Liver (tissue), 10 donors: ENCODE results near the gene B3GNT3. TPM values are rescaled to one million over a fixed set of nuclear protein-coding genes. Genes with fewer than 3 reads are reported as not detected.

ENCODE experiments used
- DNase-seq: peaks from one replicate; pipeline ENCODE4 v3.0.0-alpha.2; 2017; ENCODE audit warnings: low spot score
- H3K27ac ChIP-seq, 2 donors: one replicate each; pipeline ENCODE4 v1.7.0; 2013; ENCODE audit warnings: inconsistent platforms in 2 of 2, low read length in 2 of 2, control low read depth in 1 of 2, low read depth in 1 of 2, mild to moderate bottlenecking in 1 of 2
- H3K27me3 ChIP-seq, 4 donors: one replicate each; pipeline versions ENCODE4 v1.6.1 to v1.7.0; 2013; ENCODE audit warnings: low read length in 3 of 4, inconsistent platforms in 1 of 4, mild to moderate bottlenecking in 1 of 4, moderate library complexity in 1 of 4; ENCODE audit not compliant: control insufficient read depth in 4 of 4, insufficient read depth in 4 of 4
- H3K36me3 ChIP-seq, 4 donors: one replicate each; pipeline versions ENCODE4 v1.6.1 to v1.7.0; 2013; ENCODE audit warnings: low read length in 3 of 4, mild to moderate bottlenecking in 3 of 4, low read depth in 1 of 4, moderate library complexity in 1 of 4; ENCODE audit not compliant: control insufficient read depth in 4 of 4, insufficient read depth in 3 of 4
- H3K4me1 ChIP-seq, 4 donors: one replicate each; pipeline versions ENCODE4 v1.6.1 to v1.7.0; 2013; ENCODE audit warnings: low read length in 3 of 4, mild to moderate bottlenecking in 3 of 4, moderate library complexity in 1 of 4; ENCODE audit not compliant: control insufficient read depth in 4 of 4, insufficient read depth in 4 of 4
- H3K4me3 ChIP-seq, 3 donors: one replicate each; pipeline versions ENCODE4 v1.6.1 to v1.7.0; 2013; ENCODE audit warnings: low read length in 3 of 3, control low read depth in 1 of 3, low read depth in 1 of 3, mild to moderate bottlenecking in 1 of 3
- H3K9ac ChIP-seq, 2 donors: one replicate each; pipeline ENCODE4 v1.7.0; 2013; ENCODE audit warnings: low read length in 2 of 2, mild to moderate bottlenecking in 2 of 2, moderate library complexity in 2 of 2, control low read depth in 1 of 2, low read depth in 1 of 2
- H3K9me3 ChIP-seq, 4 donors: one replicate each; pipeline versions ENCODE4 v1.6.1 to v1.7.0; 2013; ENCODE audit warnings: low read length in 3 of 4; ENCODE audit not compliant: control insufficient read depth in 4 of 4
- CTCF ChIP-seq: fragments of 150-350 bp; IDR thresholded peaks from 2 replicates; pipeline ENCODE4 v1.5.1; 2017; ENCODE audit warnings: improper control_type of control experiment, low read depth, low read length; ENCODE audit not compliant: missing input control
- GABPA ChIP-seq, 2 donors: IDR thresholded peaks in 1 of 2; conservative IDR thresholded peaks in 1 of 2; 2 replicates each; pipeline ENCODE4 v1.6.1; 2016; ENCODE audit warnings: antibody characterized with exemption in 2 of 2, mild to moderate bottlenecking in 1 of 2, moderate library complexity in 1 of 2
- JUND ChIP-seq, 2 donors: IDR thresholded peaks; 2 replicates each; pipeline ENCODE4 v1.6.1; 2016; ENCODE audit warnings: antibody characterized with exemption in 2 of 2
- MAX ChIP-seq: IDR thresholded peaks from 2 replicates; pipeline ENCODE4 v1.6.1; 2016; ENCODE audit warnings: antibody characterized with exemption
- RAD21 ChIP-seq, 2 donors: IDR thresholded peaks; 2 replicates each; pipeline ENCODE4 v1.6.1; 2016; ENCODE audit warnings: antibody characterized with exemption in 2 of 2, mild to moderate bottlenecking in 2 of 2
- RXRA ChIP-seq, 2 donors: IDR thresholded peaks; 2 replicates each; pipeline ENCODE4 v1.6.1; 2017 to 2018; ENCODE audit warnings: antibody characterized with exemption in 2 of 2, mild to moderate bottlenecking in 1 of 2
- SP1 ChIP-seq: IDR thresholded peaks from 2 replicates; pipeline ENCODE4 v1.6.1; 2018; ENCODE audit warnings: antibody characterized with exemption, mild to moderate bottlenecking
- TAF1 ChIP-seq: conservative IDR thresholded peaks from 2 replicates; pipeline ENCODE4 v1.6.1; 2016; ENCODE audit warnings: antibody characterized with exemption, mild to moderate bottlenecking
- WGBS: extraction: QIAGEN DNeasy Blood & Tissue Kit; methylation state at CpG from one replicate; pipeline ENCODE4 v1.1.7; 2013; 5-methylcytosine and 5-hydroxymethylcytosine counted together
- polyA plus RNA-seq, 2 donors: library from polyadenylated mRNA; stranded (reverse) in 1 of 2; unstranded in 1 of 2; fragments of 200-250 nt in 1 of 2; fragments of >200 nt in 1 of 2; fragmentation: Nextera tagmentation in 1 of 2; extraction: Ambion mirVana in 1 of 2; gene quantifications; one replicate each; pipeline versions ENCODE4 v1.2.1 to v1.2.3, GENCODE V29; 2013 to 2015
- small RNA-seq: library from RNA; depleted of rRNA; stranded (forward); fragments of <200 nt; gene quantifications from one replicate; pipeline ENCODE3, GENCODE V24; 2014
- total RNA-seq, 2 donors: library from RNA; depleted of rRNA; stranded (reverse); fragments of >200 nt; gene quantifications; one replicate each; pipeline ENCODE4 v1.2.3, GENCODE V29; 2014
- donor health status: healthy.
- donor health status: healthy.
- donor health status: healthy.
- donor health status: healthy.
- donor health status: healthy.

B3GNT3 gene
- total and polyA plus RNA-seq, 4 donors: 0.14 to 2.1 (median 1.1) TPM

GRCh38 chr19:17861542-17862402 is 66.8 kb downstream of the B3GNT3 start (continued):
- TF ChIP-seq CTCF: no peak

GRCh38 chr19:17862711-17863519 is 68.0 kb downstream of the B3GNT3 start:
- Histone ChIP-seq H3K27me3 (no peaks in the 10 kb centered on the region), H3K9ac (no peak overlapping the region), H3K9me3 (no peaks in the 10 kb centered on the region), H3K36me3 (peaks cover 17 to 31% (median 25%) of the 10 kb centered on the region in 4 donors), H3K4me1 (peaks cover 3 to 18% (median 13%) of the 10 kb centered on the region in 4 donors), H3K4me3 (no peak overlapping the region), H3K27ac (no peak overlapping the region)
- no peak for DNase-seq
- TF ChIP-seq GABPA (IDR thresholded peaks at IDR 0.05 in 1 of 2, conservative IDR thresholded peaks at IDR 0.05 in 1 of 2) (no peak), SP1 (no peak), RAD21 (IDR thresholded peaks at IDR 0.05) (no peak), TAF1 (no peak), RXRA (IDR thresholded peaks at IDR 0.05) (no peak), JUND (IDR thresholded peaks at IDR 0.05) (no peak), MAX (no peak)
- WGBS: 89% methylated on average over 31 of the region's 31 CpGs

Small RNA genes lying within 50 kb of the gene (small RNA-seq; reads per million reads assigned to genes)
- not detected for gene SNORA68

Other genes starting within 250 kb of the B3GNT3 start
- 10 to 100 TPM; 22.4 to 32.2 TPM for gene COLGALT1, start 239.5 kb upstream of the B3GNT3 start, total RNA-seq
- 10 to 100 TPM; 14.4 to 22.5 TPM for gene COLGALT1, start 239.5 kb upstream of the B3GNT3 start, polyA plus RNA-seq
- under 1 TPM in 1 of 2 donors, not detected in 1; under 0.01 TPM for gene UNC13A, start 106.8 kb upstream of the B3GNT3 start, total RNA-seq
- under 1 TPM in 1 of 2 donors, not detected in 1; 0.01 TPM for gene UNC13A, start 106.8 kb upstream of the B3GNT3 start, polyA plus RNA-seq
- 10 to 100 TPM in 1 of 2 donors, 1 to 10 TPM in 1; 8.2 to 20.3 TPM for gene MAP1S, start 75.7 kb upstream of the B3GNT3 start, total RNA-seq
- gene MAP1S, start 75.7 kb upstream of the B3GNT3 start, polyA plus RNA-seq: 10 to 100 TPM in 1 of 2 donors, 1 to 10 TPM in 1; 8.2 to 12.9 TPM
- 1 to 10 TPM; 2.1 to 2.8 TPM for gene FCHO1, start 43.7 kb upstream of the B3GNT3 start, total RNA-seq
- 1 to 10 TPM in 1 of 2 donors, under 1 TPM in 1; 0.69 to 1.3 TPM for gene FCHO1, start 43.7 kb upstream of the B3GNT3 start, polyA plus RNA-seq
- gene INSL3, start 26.4 kb downstream of the B3GNT3 start, total RNA-seq: not detected
- under 1 TPM in 1 of 2 donors, not detected in 1; 0.22 TPM for gene INSL3, start 26.4 kb downstream of the B3GNT3 start, polyA plus RNA-seq
- 1 to 10 TPM; 4.4 to 7.1 TPM for gene JAK3, start 52.8 kb downstream of the B3GNT3 start, total RNA-seq
- 1 to 10 TPM in 1 of 2 donors, under 1 TPM in 1; 0.87 to 1.7 TPM for gene JAK3, start 52.8 kb downstream of the B3GNT3 start, polyA plus RNA-seq
- gene RPL18A, start 64.8 kb downstream of the B3GNT3 start, total RNA-seq: 100 to 1,000 TPM; 452 to 468 TPM
- gene RPL18A, start 64.8 kb downstream of the B3GNT3 start, polyA plus RNA-seq: 100 to 1,000 TPM; 487 to 870 TPM
- under 1 TPM in 1 of 2 donors, not detected in 1; 0.09 TPM for gene SLC5A5, start 76.8 kb downstream of the B3GNT3 start, total RNA-seq
- not detected for gene SLC5A5, start 76.8 kb downstream of the B3GNT3 start, polyA plus RNA-seq
- 10 to 100 TPM; 15.8 to 21.1 TPM for gene CCDC124, start 137.9 kb downstream of the B3GNT3 start, total RNA-seq
- 10 to 100 TPM; 43.0 to 59.3 TPM for gene CCDC124, start 137.9 kb downstream of the B3GNT3 start, polyA plus RNA-seq
- gene KCNN1, start 172.0 kb downstream of the B3GNT3 start, total RNA-seq: under 1 TPM; 0.05 to 0.08 TPM
- under 1 TPM in 1 of 2 donors, not detected in 1; 0.05 TPM for gene KCNN1, start 172.0 kb downstream of the B3GNT3 start, polyA plus RNA-seq
- gene ARRDC2, start 213.0 kb downstream of the B3GNT3 start, total RNA-seq: 10 to 100 TPM in 1 of 2 donors, 1 to 10 TPM in 1; 7.6 to 32.3 TPM
- 1 to 10 TPM; 2.7 to 5.3 TPM for gene ARRDC2, start 213.0 kb downstream of the B3GNT3 start, polyA plus RNA-seq